GM06990 (cell line): ENCODE measurements around the gene KAT8.

Experiments
- DNase-seq: peaks from one replicate; pipeline ENCODE4 v3.0.0-alpha.2; 2011; ENCODE audit not compliant: insufficient read length; ENCODE audit errors: extremely low read depth
- H3K27me3 ChIP-seq: replicated peaks from 2 replicates; pipeline ENCODE4 v1.6.0; 2011; ENCODE audit warnings: low read length; ENCODE audit not compliant: control insufficient read depth, insufficient read depth
- H3K36me3 ChIP-seq: 2 replicates; pipeline ENCODE4 v1.5.1; 2011; ENCODE audit warnings: low read length; ENCODE audit not compliant: control insufficient read depth, insufficient read depth
- H3K4me3 ChIP-seq: replicated peaks from 2 replicates; pipeline ENCODE4 v1.5.1; 2011; ENCODE audit warnings: low read depth, mild to moderate bottlenecking, control low read depth, low read length
- TF ChIP-seq, protein P1 (sequence below): IDR thresholded peaks from 2 replicates; pipeline ENCODE4 v1.5.1; 2011; ENCODE audit warnings: low read length, control low read depth, mild to moderate bottlenecking, inconsistent platforms; ENCODE audit not compliant: insufficient read depth, poor library complexity, severe bottlenecking

The KAT8 gene

DNA sequence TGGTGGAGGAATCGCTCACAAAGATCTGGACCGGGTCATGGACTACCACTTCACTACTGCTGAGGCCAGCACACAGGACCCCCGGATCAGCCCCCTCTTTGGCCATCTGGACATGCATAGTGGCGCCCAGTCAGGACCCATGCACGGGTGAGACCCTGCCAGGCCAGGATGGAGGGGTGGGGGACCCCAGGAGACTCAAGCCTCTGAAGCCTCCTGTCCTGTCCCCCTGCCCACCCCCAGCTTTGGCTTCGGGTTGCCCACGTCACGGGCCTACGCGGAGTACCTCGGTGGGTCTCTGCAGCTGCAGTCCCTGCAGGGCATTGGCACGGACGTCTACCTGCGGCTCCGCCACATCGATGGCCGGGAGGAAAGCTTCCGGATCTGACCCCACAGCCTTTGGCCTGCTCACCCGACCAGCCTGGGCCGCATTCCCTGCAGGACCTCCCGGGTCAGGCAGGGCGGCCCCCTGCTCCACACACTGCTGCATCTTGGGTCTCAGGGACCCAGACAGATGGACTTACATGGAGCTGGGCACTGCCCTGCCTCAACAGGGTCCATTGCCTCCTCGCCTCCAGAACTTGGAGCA, 5.5 kb upstream of the KAT8 start:
- TF ChIP-seq, protein P1, sequence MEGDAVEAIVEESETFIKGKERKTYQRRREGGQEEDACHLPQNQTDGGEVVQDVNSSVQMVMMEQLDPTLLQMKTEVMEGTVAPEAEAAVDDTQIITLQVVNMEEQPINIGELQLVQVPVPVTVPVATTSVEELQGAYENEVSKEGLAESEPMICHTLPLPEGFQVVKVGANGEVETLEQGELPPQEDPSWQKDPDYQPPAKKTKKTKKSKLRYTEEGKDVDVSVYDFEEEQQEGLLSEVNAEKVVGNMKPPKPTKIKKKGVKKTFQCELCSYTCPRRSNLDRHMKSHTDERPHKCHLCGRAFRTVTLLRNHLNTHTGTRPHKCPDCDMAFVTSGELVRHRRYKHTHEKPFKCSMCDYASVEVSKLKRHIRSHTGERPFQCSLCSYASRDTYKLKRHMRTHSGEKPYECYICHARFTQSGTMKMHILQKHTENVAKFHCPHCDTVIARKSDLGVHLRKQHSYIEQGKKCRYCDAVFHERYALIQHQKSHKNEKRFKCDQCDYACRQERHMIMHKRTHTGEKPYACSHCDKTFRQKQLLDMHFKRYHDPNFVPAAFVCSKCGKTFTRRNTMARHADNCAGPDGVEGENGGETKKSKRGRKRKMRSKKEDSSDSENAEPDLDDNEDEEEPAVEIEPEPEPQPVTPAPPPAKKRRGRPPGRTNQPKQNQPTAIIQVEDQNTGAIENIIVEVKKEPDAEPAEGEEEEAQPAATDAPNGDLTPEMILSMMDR: no peak
- H3K4me3 ChIP-seq: no peak overlapping the region

DNA sequence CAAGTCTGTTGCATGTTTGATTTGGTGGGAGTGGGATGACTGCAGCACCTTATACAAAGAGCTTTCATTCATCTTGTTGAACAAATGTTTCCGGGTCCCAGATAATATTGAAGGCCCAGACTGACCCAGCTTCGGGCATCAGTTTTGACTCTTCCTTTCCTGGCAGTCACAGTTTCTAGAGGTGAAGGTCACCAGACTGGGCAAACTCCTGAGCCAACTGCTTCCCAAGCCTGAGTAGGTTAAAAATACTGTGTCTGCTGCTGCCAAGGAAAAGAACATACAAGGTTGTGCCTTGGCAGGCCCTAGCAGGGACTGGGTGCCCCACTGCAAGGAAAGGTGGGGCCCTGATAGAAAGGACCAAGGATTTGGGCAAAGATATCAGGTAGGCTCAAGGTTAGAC, 4.8 kb upstream of the KAT8 start:
- H3K27me3 ChIP-seq: no peaks in the 10 kb centered on the region
- DNase-seq: no peak
- TF ChIP-seq, protein P1: no peak
- peaks cover 24% of the 10 kb centered on the region for H3K36me3 ChIP-seq
- no peak overlapping the region for H3K4me3 ChIP-seq

More for the DNA sequence above, 5.5 kb upstream of the KAT8 start:
- Histone ChIP-seq H3K27me3 (no peaks in the 10 kb centered on the region), H3K36me3 (peaks cover 24% of the 10 kb centered on the region)
- DNase-seq: no peak

DNA sequence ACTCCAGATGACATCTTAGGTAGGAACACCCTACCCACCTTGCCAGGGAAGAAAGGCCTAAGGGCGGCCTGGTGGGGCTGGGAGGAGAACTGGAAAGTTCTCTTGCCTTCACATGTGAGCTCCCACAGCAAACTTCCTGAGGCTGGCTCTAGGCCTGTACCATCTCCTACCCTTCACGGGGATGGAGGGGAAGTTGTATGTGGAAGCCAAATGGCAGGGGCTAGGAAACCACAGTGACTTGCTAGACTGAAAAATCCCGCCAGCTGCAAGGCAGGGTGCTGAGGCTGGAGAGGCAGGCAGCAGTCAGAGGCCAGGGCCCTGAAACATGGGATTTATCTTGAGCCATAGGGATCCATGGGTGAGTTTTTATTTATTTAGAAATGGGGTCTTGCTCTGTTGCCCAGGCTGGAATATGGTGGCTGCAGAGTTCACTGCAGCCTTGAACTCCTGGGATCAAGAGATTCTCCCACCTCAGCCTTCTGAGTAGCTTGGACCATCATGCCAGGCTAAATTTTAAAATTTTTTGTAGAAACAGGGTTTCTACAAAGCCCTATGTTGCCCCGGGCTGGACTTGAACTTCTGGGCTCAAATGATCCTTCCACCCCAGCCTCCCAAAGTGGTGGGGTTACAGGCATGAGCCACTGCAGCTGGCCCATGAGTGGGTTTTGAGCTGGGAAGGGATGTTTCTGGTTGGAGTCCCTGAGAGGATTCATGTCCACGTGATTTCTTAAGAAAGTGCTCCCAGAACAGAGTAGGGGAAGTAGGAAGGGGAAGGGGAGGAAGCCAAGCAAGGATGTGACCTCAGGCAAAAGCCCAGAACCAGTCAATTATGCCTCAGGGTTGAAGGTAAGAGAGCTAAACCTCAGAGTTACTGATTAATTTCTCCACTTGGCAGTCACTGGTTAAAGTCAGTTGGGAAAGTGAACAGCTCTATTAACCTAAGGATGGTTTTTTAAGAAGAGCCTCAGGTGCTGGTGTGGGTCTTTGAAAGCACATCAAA, 4.0 kb upstream of the KAT8 start:
- no peaks in the 10 kb centered on the region for H3K27me3 ChIP-seq
- H3K4me3 ChIP-seq: no peak overlapping the region
- TF ChIP-seq, protein P1: no peak
- DNase-seq: no peak
- peaks cover 24% of the 10 kb centered on the region for H3K36me3 ChIP-seq

DNA sequence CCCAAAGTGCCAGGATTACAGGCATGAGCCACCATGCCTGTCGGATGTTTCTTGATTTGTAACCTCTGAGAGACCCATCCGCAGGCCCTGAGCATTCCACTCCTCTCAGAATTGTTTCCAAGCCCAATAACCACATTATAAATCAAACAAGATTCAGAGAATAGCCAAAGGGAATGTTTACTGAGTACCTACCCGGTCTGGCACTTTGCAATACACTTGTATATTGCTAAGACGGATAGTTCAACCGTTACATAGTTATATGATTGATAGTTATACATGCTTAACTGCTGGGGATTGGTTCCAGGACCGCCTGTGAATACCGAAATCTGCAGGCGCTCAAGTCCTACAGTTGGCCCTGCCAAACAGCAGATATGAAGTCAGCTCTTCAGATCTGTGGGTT, 3.0 kb upstream of the KAT8 start:
- H3K27me3 ChIP-seq: no peaks in the 10 kb centered on the region
- no peak for DNase-seq
- H3K36me3 ChIP-seq: peaks cover 24% of the 10 kb centered on the region
- TF ChIP-seq, protein P1: no peak
- no peak overlapping the region for H3K4me3 ChIP-seq

DNA sequence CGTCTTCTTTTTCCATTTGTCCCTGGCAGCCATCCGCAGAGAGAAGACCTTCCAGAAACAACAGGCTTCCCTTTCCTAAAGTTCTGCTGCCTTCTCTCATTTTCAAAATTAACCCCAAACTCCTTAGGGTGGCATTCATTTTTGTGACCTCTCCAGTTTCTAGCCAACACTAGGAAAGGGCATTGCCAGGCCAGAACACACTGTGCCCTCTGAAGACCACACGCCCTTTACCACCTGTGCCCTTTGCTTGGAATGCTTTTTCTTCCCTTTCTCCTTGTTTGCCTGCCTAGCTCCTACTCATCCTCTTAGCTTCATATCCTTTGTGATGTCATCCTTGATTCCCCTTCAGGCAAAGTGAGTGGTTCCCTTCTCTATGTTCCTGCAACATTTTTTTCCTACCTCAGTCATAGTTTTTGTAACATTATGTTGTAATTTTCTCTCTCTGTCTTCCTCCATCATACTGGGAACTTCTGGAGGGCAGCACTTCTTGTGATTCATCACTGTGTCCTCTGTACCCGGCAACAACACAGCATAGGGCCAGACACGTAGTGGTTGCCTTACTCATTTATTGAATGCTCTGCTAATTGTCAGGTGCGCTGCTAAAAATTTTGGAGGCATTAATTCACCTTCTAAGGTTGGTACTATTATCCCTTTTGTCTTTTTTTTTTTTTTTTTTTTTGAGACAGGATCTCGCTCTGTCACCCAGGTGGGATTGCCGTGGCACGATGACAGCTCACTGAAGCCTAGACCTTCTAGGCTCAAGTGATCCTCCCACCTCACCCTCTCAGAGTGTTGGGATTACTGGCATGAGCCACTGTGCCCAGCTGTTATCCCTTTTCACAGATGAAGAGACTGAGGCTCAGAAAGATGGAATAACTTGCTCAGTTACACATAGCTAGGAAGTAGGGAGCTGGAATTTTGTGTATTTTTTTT, 1.0 kb downstream of the KAT8 start:
- DNase-seq: no peak
- H3K27me3 ChIP-seq: no peaks in the 10 kb centered on the region
- H3K4me3 ChIP-seq: peak overlapping the region; percentile 83
- TF ChIP-seq, protein P1: no peak
- peaks cover 11% of the 10 kb centered on the region for H3K36me3 ChIP-seq
